Stimulated activated CD4-positive, alpha-beta T cell treated with anti-CD3 and anti-CD28 coated beads, Interleukin-15, amount 100 ng/mL, for 48 hours (primary cell): ENCODE measurements around the gene RIOX2.

ENCODE experiments used
- DNase-seq, 2 donors: peaks; one replicate each; pipeline ENCODE4 v3.0.0-alpha.2; 2020; ENCODE audit warnings: low read depth in 2 of 2

Gene RIOX2

GRCh38 chr3:97990624-97991292 is 18.5 kb upstream of the RIOX2 start:
- DNase-seq, result no peak

GRCh38 chr3:97988784-97989568 is 16.7 kb upstream of the RIOX2 start:
- no peak for DNase-seq

GRCh38 chr3:97987306-97987705 is 15.1 kb upstream of the RIOX2 start:
- no peak for DNase-seq

GRCh38 chr3:97983933-97984491 is 11.8 kb upstream of the RIOX2 start:
- no peak for DNase-seq

- DNase-seq, result no peak
Measured at GRCh38 chr3:97981886-97982285, 9.7 kb upstream of the RIOX2 start.

GRCh38 chr3:97979610-97980009 is 7.4 kb upstream of the RIOX2 start:
- DNase-seq, result no peak

GRCh38 chr3:97975466-97975865 is 3.2 kb upstream of the RIOX2 start:
- no peak for DNase-seq

- DNase-seq, result no peak
Measured at GRCh38 chr3:97974996-97975395, 2.8 kb upstream of the RIOX2 start.

- no peak for DNase-seq
Measured at GRCh38 chr3:97972976-97973375, 745 bp upstream of the RIOX2 start.

GRCh38 chr3:97970956-97971620 is 1.1 kb downstream of the RIOX2 start:
- no peak for DNase-seq

- no peak for DNase-seq
Measured at GRCh38 chr3:97970156-97970555, 2.1 kb downstream of the RIOX2 start.

- DNase-seq, result no peak
Measured at GRCh38 chr3:97969541-97969940, 2.7 kb downstream of the RIOX2 start.

GRCh38 chr3:97968376-97968775 is 3.9 kb downstream of the RIOX2 start:
- DNase-seq, result no peak

GRCh38 chr3:97967966-97968365 is 4.3 kb downstream of the RIOX2 start:
- no peak for DNase-seq

GRCh38 chr3:97960993-97961766 is 11.1 kb downstream of the RIOX2 start:
- DNase-seq, result no peak

GRCh38 chr3:97960551-97960950 is 11.7 kb downstream of the RIOX2 start:
- no peak for DNase-seq

GRCh38 chr3:97959872-97960271 is 12.4 kb downstream of the RIOX2 start:
- DNase-seq, result no peak

GRCh38 chr3:97958796-97959195 is 13.4 kb downstream of the RIOX2 start:
- no peak for DNase-seq

- no peak for DNase-seq
Measured at GRCh38 chr3:97958396-97958795, 13.8 kb downstream of the RIOX2 start.

- DNase-seq, result no peak
Measured at GRCh38 chr3:97957617-97958311, 14.5 kb downstream of the RIOX2 start.

- no peak for DNase-seq
Measured at GRCh38 chr3:97956051-97956450, 16.2 kb downstream of the RIOX2 start.
